BLaER1 treated with 17β-estradiol and CSF1 and Interleukin-3, amounts not matched to agents 10 nM and 100 nM (cell line): Measurements from ENCODE around the gene JAK1.

Experiments used
- H3K27ac ChIP-seq, 11 experiments: shearing (Covaris generic); formaldehyde crosslinking; 2 replicates each; pipeline ENCODE4 v1.8.1; 2022
- H3K27me3 ChIP-seq, 11 experiments: shearing (Covaris generic); formaldehyde crosslinking; 2 replicates each; pipeline ENCODE4 v1.8.1; 2022
- H3K36me3 ChIP-seq, 11 experiments: shearing (Covaris generic); formaldehyde crosslinking; 2 replicates each; pipeline ENCODE4 v1.8.1; 2022
- H3K4me1 ChIP-seq, 10 experiments: shearing (Covaris generic); formaldehyde crosslinking; 2 replicates each; pipeline ENCODE4 v1.8.1; 2022
- H3K4me2 ChIP-seq, 11 experiments: shearing (Covaris generic); formaldehyde crosslinking; 2 replicates each; pipeline ENCODE4 v1.8.1; 2022
- H3K4me3 ChIP-seq, 10 experiments: shearing (Covaris generic); formaldehyde crosslinking; 2 replicates each; pipeline ENCODE4 v1.8.1; 2022
- H3K9ac ChIP-seq, 11 experiments: shearing (Covaris generic); formaldehyde crosslinking; 2 replicates each; pipeline ENCODE4 v1.8.1; 2022
- H3K9me3 ChIP-seq, 11 experiments: shearing (Covaris generic); formaldehyde crosslinking; replicated peaks in 1 of 11; 2 replicates each; pipeline ENCODE4 v1.8.1; 2022
- H4K20me1 ChIP-seq, 11 experiments: shearing (Covaris generic); formaldehyde crosslinking; 2 replicates each; pipeline ENCODE4 v1.8.1; 2022
- Cebpa-rat ChIP-seq, 11 experiments: shearing (Covaris generic); IDR thresholded peaks; 2 replicates each; pipeline ENCODE4 v1.8.1; 2022

JAK1 gene

DNA sequence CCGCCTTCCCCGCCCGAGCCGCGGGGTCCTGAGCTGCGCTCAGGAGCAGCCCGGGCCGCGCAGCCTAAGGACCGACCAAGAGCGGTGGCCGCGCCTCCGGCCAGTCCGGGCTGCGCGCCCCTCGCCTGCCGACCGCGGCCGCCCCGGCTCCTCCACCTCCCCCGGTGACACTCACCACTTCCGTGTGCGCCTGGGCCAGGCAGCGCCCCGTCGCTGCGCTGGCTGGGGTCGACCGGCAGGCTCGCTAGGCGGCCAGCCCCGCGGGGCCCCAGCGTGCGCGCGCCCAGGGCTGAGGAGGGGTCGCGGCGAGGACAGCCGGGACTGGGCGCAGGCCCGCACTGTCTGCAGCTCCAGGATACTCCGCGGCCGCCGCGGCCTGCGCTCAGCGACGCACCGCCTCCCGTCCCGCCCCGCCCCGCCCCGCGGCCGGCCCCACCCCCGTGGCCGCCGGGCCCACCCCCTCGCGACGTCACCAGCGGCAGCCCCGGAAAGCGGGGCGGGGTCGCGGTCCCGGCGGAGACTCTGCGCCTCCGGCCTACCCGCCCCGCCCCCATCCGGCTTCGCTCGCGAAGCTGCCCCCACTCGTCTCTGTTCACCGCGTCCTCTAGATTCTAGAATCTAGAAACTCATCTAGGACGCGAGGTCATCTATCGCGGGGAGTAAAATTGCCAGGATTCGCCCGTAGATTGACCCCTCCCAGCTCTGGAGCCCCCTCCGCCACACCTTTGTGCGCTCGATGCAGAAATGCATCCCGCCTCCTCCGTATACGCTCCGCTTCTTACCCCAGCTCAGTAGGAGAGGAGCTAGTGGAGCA lies at the start of gene JAK1:
JAK1 (minus strand) TSS at position 392 of the 814 bp plus-strand sequence. CDS start 80,285 bp downstream, outside the sequence.
- Histone ChIP-seq H3K4me2 (peak within 1 kb of the TSS; percentile 84 to 99 (median 93)), H3K4me1 (peaks cover 47 to 69% (median 64%) of the 10 kb centered on the region in 10 experiments), H4K20me1 (peaks cover 32 to 48% (median 45%) of the 10 kb centered on the region in 11 experiments; a peak in 21 of 22 replicates), H3K27ac (peak within 1 kb of the TSS; percentile 94 to 99 (median 98)), H3K27me3 (no peaks in the 10 kb centered on the region), H3K9ac (peak within 1 kb of the TSS; percentile 95 to 99 (median 98)), H3K9me3 (no peaks in the 10 kb centered on the region), H3K36me3 (0 out of 22 replicates have a peak, but pooled peaks cover 0 to 2% (median 0%) of the 10 kb centered on the region in 11 experiments), H3K4me3 (peak within 1 kb of the TSS; percentile 82 to 99 (median 96))
- TF ChIP-seq Cebpa-rat (IDR thresholded peaks at IDR 0.05): no peak

- peaks cover 0 to 3% (median 0%) of the 10 kb centered on the region in 11 experiments; a peak in 1 of 22 replicates for H3K36me3 ChIP-seq
- H4K20me1 ChIP-seq: peaks cover 0 to 27% (median 0%) of the 10 kb centered on the region in 11 experiments; a peak in 1 of 22 replicates
- no peak overlapping the region for H3K27ac ChIP-seq
- no peaks in the 10 kb centered on the region for H3K27me3 ChIP-seq
- H3K9ac ChIP-seq: no peak overlapping the region
- H3K4me3 ChIP-seq: no peak overlapping the region
- peaks cover 9 to 27% (median 11%) of the 10 kb centered on the region in 10 experiments for H3K4me1 ChIP-seq
- peaks cover 0 to 16% (median 12%) of the 10 kb centered on the region in 11 experiments; a peak in 18 of 22 replicates for H3K9me3 ChIP-seq
- no peak for TF ChIP-seq Cebpa-rat (IDR thresholded peaks at IDR 0.05)
- no peak overlapping the region for H3K4me2 ChIP-seq
Measured at GRCh38 chr1:65014321-65014720, 48.0 kb upstream of the JAK1 start.

- peaks cover 0 to 3% (median 0%) of the 10 kb centered on the region in 11 experiments; a peak in 1 of 22 replicates for H3K36me3 ChIP-seq
- H3K27ac ChIP-seq: 0 out of 22 replicates have a peak overlapping the region, but pooled peaks of 1 of the 11 experiments have one; percentile 4
- no peak overlapping the region for H3K4me3 ChIP-seq
- peaks cover 0 to 20% (median 0%) of the 10 kb centered on the region in 11 experiments; a peak in 1 of 22 replicates for H4K20me1 ChIP-seq
- H3K9ac ChIP-seq: no peak overlapping the region
- H3K9me3 ChIP-seq: peaks cover 0 to 16% (median 12%) of the 10 kb centered on the region in 11 experiments; a peak in 18 of 22 replicates
- no peak for TF ChIP-seq Cebpa-rat (IDR thresholded peaks at IDR 0.05)
- H3K4me1 ChIP-seq: peaks cover 19 to 36% (median 22%) of the 10 kb centered on the region in 10 experiments
- no peaks in the 10 kb centered on the region for H3K27me3 ChIP-seq
- peak overlapping the region in 4 of 11 experiments; percentile 13 to 62 (median 29); a peak in 6 of 22 replicates for H3K4me2 ChIP-seq
Measured at GRCh38 chr1:65011983-65012382, 45.6 kb upstream of the JAK1 start.

GRCh38 chr1:65009724-65010420 lies 43.5 kb upstream of the JAK1 start:
- Histone ChIP-seq H3K4me1 (peaks cover 19 to 36% (median 22%) of the 10 kb centered on the region in 10 experiments), H4K20me1 (peaks cover 0 to 10% (median 0%) of the 10 kb centered on the region in 11 experiments; a peak in 2 of 22 replicates), H3K4me3 (no peak overlapping the region), H3K9me3 (peaks cover 0 to 14% (median 12%) of the 10 kb centered on the region in 11 experiments; a peak in 18 of 22 replicates), H3K27ac (peak overlapping the region in 1 of 11 experiments; percentile 21; a peak in 1 of 22 replicates), H3K36me3 (peaks cover 0 to 3% (median 0%) of the 10 kb centered on the region in 11 experiments; a peak in 1 of 22 replicates), H3K9ac (no peak overlapping the region), H3K27me3 (peaks cover 0 to 6% (median 4%) of the 10 kb centered on the region in 11 experiments; a peak in 10 of 22 replicates), H3K4me2 (peak overlapping the region; percentile 28 to 61 (median 51); a peak in 19 of 22 replicates)
- no peak for TF ChIP-seq Cebpa-rat (IDR thresholded peaks at IDR 0.05)

- Histone ChIP-seq H3K4me3 (no peak overlapping the region), H3K4me2 (peak overlapping the region in 8 of 11 experiments; percentile 28 to 61 (median 48); a peak in 11 of 22 replicates), H3K27ac (no peak overlapping the region), H3K36me3 (peaks cover 0 to 3% (median 0%) of the 10 kb centered on the region in 11 experiments; a peak in 1 of 22 replicates), H3K27me3 (peaks cover 0 to 13% (median 11%) of the 10 kb centered on the region in 11 experiments; a peak in 20 of 22 replicates), H4K20me1 (peaks cover 0 to 8% (median 0%) of the 10 kb centered on the region in 11 experiments; a peak in 2 of 22 replicates), H3K4me1 (peaks cover 19 to 38% (median 22%) of the 10 kb centered on the region in 10 experiments), H3K9ac (no peak overlapping the region), H3K9me3 (peaks cover 0 to 14% (median 12%) of the 10 kb centered on the region in 11 experiments; a peak in 18 of 22 replicates)
- no peak for TF ChIP-seq Cebpa-rat (IDR thresholded peaks at IDR 0.05)
Measured at GRCh38 chr1:65009176-65009575, 42.8 kb upstream of the JAK1 start.

- H3K4me2 ChIP-seq: no peak overlapping the region
- no peak overlapping the region for H3K27ac ChIP-seq
- H3K36me3 ChIP-seq: peaks cover 0 to 3% (median 0%) of the 10 kb centered on the region in 11 experiments; a peak in 1 of 22 replicates
- H3K9me3 ChIP-seq: peaks cover 0 to 18% (median 12%) of the 10 kb centered on the region in 11 experiments; a peak in 18 of 22 replicates
- peaks cover 0 to 36% (median 34%) of the 10 kb centered on the region in 11 experiments; a peak in 20 of 22 replicates for H3K27me3 ChIP-seq
- TF ChIP-seq Cebpa-rat (IDR thresholded peaks at IDR 0.05): no peak
- H4K20me1 ChIP-seq: peaks cover 0 to 25% (median 3%) of the 10 kb centered on the region in 11 experiments; a peak in 6 of 22 replicates
- H3K9ac ChIP-seq: no peak overlapping the region
- peaks cover 31 to 46% (median 38%) of the 10 kb centered on the region in 10 experiments for H3K4me1 ChIP-seq
- H3K4me3 ChIP-seq: no peak overlapping the region
Measured at GRCh38 chr1:65006806-65007205, 40.5 kb upstream of the JAK1 start.

GRCh38 chr1:65003316-65003664 lies 36.9 kb upstream of the JAK1 start:
- H3K4me3 ChIP-seq: peak overlapping the region; percentile 54 to 73 (median 64)
- H3K4me1 ChIP-seq: peaks cover 24 to 41% (median 30%) of the 10 kb centered on the region in 10 experiments
- peaks cover 0 to 26% (median 3%) of the 10 kb centered on the region in 11 experiments; a peak in 6 of 22 replicates for H4K20me1 ChIP-seq
- H3K27ac ChIP-seq: peak overlapping the region in 5 of 11 experiments; percentile 57 to 92 (median 81); a peak in 8 of 22 replicates
- peak overlapping the region in 10 of 11 experiments; percentile 56 to 88 (median 76); a peak in 18 of 22 replicates for H3K9ac ChIP-seq
- H3K4me2 ChIP-seq: peak overlapping the region; percentile 79 to 97 (median 94)
- H3K9me3 ChIP-seq: peaks cover 15 to 25% (median 21%) of the 10 kb centered on the region in 11 experiments
- peaks cover 0 to 47% (median 45%) of the 10 kb centered on the region in 11 experiments; a peak in 20 of 22 replicates for H3K27me3 ChIP-seq
- H3K36me3 ChIP-seq: peaks cover 0 to 12% (median 0%) of the 10 kb centered on the region in 11 experiments; a peak in 2 of 22 replicates
- TF ChIP-seq Cebpa-rat (IDR thresholded peaks at IDR 0.05): no peak
